ENCODE data around the gene TP53AIP1. TPM values are rescaled to one million over a fixed set of nuclear protein-coding genes. Genes with fewer than 3 reads are reported as not detected.

TP53AIP1 gene
- total and polyA plus RNA-seq, 7 donors: 0.16 to 0.55 TPM; not detected in 5

DNA sequence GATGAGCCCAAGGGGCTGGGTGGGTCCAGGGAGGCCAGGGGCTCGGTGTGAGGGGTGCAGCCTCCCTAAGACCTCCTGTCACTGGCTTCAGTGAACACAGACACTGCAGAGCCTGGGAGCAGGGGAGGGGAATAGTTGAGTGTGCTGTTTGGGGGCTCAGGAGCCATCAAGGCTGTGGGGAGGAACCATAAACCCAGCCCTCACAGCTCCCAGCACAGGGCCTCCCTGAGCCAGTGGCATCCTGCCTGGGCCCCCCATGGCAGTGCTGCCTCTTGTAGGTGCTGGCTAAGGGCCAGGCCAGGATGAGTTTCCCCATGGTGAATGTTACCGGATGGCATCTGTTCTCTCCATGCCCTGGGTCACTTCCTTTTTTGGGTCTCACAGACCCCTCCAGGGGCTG lies 26.0 kb downstream of the TP53AIP1 start:
- H3K36me3 ChIP-seq: no peaks in the 10 kb centered on the region
- H3K27ac ChIP-seq: no peak overlapping the region
- no peak for DNase-seq
- TF ChIP-seq EP300 (IDR thresholded peaks at IDR 0.05) (no peak), POLR2A (IDR thresholded peaks at IDR 0.05) (no peak), POLR2AphosphoS5 (IDR thresholded peaks at IDR 0.05) (no peak)
- TF ChIP-seq, protein P1, sequence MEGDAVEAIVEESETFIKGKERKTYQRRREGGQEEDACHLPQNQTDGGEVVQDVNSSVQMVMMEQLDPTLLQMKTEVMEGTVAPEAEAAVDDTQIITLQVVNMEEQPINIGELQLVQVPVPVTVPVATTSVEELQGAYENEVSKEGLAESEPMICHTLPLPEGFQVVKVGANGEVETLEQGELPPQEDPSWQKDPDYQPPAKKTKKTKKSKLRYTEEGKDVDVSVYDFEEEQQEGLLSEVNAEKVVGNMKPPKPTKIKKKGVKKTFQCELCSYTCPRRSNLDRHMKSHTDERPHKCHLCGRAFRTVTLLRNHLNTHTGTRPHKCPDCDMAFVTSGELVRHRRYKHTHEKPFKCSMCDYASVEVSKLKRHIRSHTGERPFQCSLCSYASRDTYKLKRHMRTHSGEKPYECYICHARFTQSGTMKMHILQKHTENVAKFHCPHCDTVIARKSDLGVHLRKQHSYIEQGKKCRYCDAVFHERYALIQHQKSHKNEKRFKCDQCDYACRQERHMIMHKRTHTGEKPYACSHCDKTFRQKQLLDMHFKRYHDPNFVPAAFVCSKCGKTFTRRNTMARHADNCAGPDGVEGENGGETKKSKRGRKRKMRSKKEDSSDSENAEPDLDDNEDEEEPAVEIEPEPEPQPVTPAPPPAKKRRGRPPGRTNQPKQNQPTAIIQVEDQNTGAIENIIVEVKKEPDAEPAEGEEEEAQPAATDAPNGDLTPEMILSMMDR (IDR thresholded peaks at IDR 0.05): no peak
- H3K4me1 ChIP-seq: no peaks in the 10 kb centered on the region
- WGBS, 2 donors: 75 to 77% methylated on average over 2 of the region's 2 CpGs
- H3K9me3 ChIP-seq: no peaks in the 10 kb centered on the region
- intact Hi-C loops (cut with DNase I): no loop called here
- no peak overlapping the region for H3K4me3 ChIP-seq
- H3K27me3 ChIP-seq: peaks cover 0 to 4% (median 0%) of the 10 kb centered on the region in 3 donors

DNA sequence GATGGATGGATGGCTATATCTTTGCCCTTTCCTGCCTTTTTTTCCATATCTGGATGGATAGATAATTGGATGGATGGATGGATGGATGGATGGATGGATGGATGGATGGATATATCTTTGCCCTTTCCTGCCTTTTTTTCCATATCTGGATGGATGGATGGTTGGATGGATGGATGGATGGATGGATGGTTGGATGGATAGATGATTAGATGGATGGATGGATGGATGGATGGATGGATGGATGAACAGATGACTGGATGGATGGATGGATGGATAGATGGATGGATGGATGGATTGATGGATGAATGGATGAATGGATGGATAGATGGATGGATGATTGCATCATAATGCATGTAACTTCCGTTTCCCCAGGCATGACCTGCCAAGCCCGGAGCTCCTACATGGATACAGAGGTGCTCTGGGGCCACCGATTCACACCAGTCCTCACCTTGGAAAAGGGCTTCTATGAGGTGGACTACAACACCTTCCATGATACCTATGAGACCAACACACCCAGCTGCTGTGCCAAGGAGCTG lies 26.6 kb downstream of the TP53AIP1 start:
- intact Hi-C loops (cut with DNase I): no loop called here
- 63 to 73% methylated on average over 3 of the region's 3 CpGs for WGBS, 2 donors
- TF ChIP-seq, protein P1 (IDR thresholded peaks at IDR 0.05): no peak
- no peak for TF ChIP-seq EP300 (IDR thresholded peaks at IDR 0.05)
- no peaks in the 10 kb centered on the region for H3K9me3 ChIP-seq
- H3K27me3 ChIP-seq: peaks cover 0 to 8% (median 0%) of the 10 kb centered on the region in 3 donors
- H3K27ac ChIP-seq: no peak overlapping the region
- no peaks in the 10 kb centered on the region for H3K36me3 ChIP-seq
- no peak for DNase-seq
- no peaks in the 10 kb centered on the region for H3K4me1 ChIP-seq
- H3K4me3 ChIP-seq: no peak overlapping the region

GRCh38 chr11:128915149-128915521 lies 27.5 kb downstream of the TP53AIP1 start:
- TF ChIP-seq POLR2A (IDR thresholded peaks at IDR 0.05) (no peak), POLR2AphosphoS5 (IDR thresholded peaks at IDR 0.05) (no peak), EP300 (IDR thresholded peaks at IDR 0.05) (no peak)
- TF ChIP-seq, protein P1 (IDR thresholded peaks at IDR 0.05): no peak
- no peak overlapping the region for H3K4me3 ChIP-seq
- intact Hi-C loops (cut with DNase I): no loop called here
- no peak overlapping the region for H3K27ac ChIP-seq
- no peak for DNase-seq
- H3K36me3 ChIP-seq: no peaks in the 10 kb centered on the region
- H3K9me3 ChIP-seq: no peaks in the 10 kb centered on the region
- no peaks in the 10 kb centered on the region for H3K4me1 ChIP-seq
- WGBS, 2 donors: 81 to 89% methylated on average over 6 of the region's 6 CpGs
- peaks cover 0 to 12% (median 0%) of the 10 kb centered on the region in 3 donors for H3K27me3 ChIP-seq

GRCh38 chr11:128914216-128915148 lies 28.2 kb downstream of the TP53AIP1 start:
- H3K4me3 ChIP-seq: no peak overlapping the region
- H3K27me3 ChIP-seq: peaks cover 0 to 19% (median 0%) of the 10 kb centered on the region in 3 donors
- no peaks in the 10 kb centered on the region for H3K4me1 ChIP-seq
- DNase-seq: no peak
- H3K27ac ChIP-seq: no peak overlapping the region
- no peaks in the 10 kb centered on the region for H3K36me3 ChIP-seq
- H3K9me3 ChIP-seq: no peaks in the 10 kb centered on the region
- WGBS, 2 donors: 82 to 85% methylated on average over 18 of the region's 18 CpGs
- intact Hi-C loops (cut with DNase I): no loop called here
- TF ChIP-seq EP300 (IDR thresholded peaks at IDR 0.05) (no peak), POLR2AphosphoS5 (IDR thresholded peaks at IDR 0.05) (no peak), POLR2A (IDR thresholded peaks at IDR 0.05) (no peak)
- TF ChIP-seq, protein P1 (IDR thresholded peaks at IDR 0.05): no peak

All from sigmoid colon (tissue), 7 donors.